Breast epithelium (tissue), 3 donors: ENCODE data around the gene WNK4.

Source experiments
- CTCF ChIP-seq, 3 donors: fragments of 450-650 bp; IDR thresholded peaks; one replicate each; pipeline ENCODE4 v1.5.1; 2016 to 2017; ENCODE audit warnings: antibody characterized with exemption in 3 of 3, mild to moderate bottlenecking in 3 of 3, moderate library complexity in 3 of 3
- POLR2A ChIP-seq: fragments of 450-650 bp; IDR thresholded peaks from one replicate; pipeline ENCODE4 v1.6.1; 2016; ENCODE audit warnings: antibody characterized with exemption, mild to moderate bottlenecking, moderate library complexity
- POLR2AphosphoS5 ChIP-seq, 3 donors: sonication (generic); formaldehyde crosslinking; IDR thresholded peaks; one replicate each; pipeline ENCODE4 v1.6.1; 2017; ENCODE audit warnings: antibody characterized with exemption in 3 of 3

- no peak for TF ChIP-seq POLR2A
- no peak for TF ChIP-seq CTCF (IDR thresholded peaks at IDR 0.05)
- TF ChIP-seq POLR2AphosphoS5 (IDR thresholded peaks at IDR 0.05), result no peak
Measured at GRCh38 chr17:42792545-42792944, 12.1 kb downstream of the WNK4 start.
